GM19452 (cell line): ENCODE data around the gene MIPEP.
A peak's percentile ranks its signal among the peaks of the same experiment; 100 is the strongest.
"Not testable (repeated sequence)": the region's sequence is repeated elsewhere in the genome, so short reads cannot be mapped to it uniquely, and the experiment has no call there.

Experiments
- ATAC-seq: cut with Tn5 transposase; IDR thresholded peaks from one replicate; pipeline ENCODE4 v1.9.1; 2021; ENCODE audit not compliant: unreplicated experiment

Gene MIPEP

DNA sequence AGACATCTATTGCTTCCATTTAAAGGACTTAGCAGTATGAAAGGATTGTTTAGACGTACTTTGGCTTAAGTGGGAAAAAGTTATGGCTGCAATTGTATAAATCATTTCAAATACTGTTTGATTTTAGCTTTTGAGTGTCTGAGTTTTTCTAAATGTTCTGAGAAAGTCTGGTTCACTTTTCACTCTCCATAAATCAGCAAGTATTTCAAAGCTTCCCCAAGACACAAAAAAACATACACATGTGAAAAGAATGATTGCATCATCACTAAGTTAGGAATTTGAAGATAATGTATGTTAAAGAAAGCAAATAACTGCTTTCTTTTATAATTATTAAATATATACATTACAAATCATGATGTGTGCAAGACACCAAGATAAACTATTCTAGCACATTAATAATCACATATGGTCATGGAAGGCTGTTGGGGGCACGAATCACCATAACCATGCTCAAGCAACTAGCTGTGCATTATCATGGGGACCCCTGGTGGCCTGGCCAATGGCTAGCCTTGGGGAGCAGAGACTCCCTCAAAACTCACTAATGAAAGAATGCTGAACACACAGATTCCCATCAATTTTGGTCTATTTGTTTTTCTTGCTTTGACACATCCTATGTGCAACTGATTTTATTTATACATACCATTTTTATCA lies 111.1 kb downstream of the MIPEP start:
- no peak for ATAC-seq

DNA sequence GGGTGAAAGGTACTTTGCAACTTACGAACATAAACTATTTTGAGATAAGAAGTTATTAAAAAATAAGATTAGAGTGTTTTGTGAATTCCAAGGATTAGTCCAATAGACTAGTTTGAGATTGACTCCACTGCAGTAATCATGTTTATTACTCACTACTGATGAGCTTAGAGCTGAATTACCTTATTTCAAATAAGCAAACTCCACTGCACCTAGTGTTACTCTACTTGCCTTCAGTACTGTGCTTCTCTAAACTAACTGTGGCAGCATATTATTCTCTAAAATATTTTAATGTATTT lies 111.7 kb downstream of the MIPEP start:
- ATAC-seq, result peak; percentile 20

DNA sequence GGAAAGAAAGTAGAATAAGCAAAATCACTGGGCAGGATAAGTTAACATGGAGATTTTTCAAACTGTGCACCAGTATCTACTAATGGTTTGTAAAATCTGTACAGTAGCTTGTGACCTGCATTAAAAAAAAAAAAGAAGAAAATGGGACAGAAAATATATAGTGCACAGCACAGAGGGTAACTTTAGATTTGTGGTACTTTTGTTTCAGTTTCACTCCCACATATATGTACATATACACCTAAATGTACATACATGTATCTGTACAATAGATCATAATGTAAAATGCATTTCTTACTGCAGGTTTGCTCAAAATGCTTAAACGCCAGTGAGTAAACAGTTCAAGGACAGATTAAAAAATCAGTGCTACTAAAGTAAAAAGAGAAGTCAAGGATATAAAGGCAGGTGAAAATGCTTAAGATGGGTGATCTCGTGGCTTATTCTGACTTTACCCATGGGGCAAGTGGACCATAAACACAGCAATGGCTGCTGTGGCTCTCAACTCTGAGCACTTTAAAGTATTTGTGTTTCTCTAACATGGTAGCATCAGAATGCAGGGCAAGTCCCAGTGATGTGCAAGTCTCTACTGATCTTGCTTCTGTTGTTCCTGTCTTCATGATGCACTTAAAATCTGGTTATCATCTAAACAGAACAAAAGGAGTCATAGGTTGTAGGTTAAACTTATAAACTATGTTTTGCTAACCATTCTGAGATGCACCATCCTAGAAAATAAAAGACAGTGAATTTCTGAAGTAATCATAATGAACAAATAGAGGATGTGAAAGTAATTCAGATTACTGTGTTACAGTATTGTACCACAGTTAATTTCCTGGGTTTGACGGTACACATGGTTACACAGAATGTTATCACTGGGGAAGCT lies 112.3 kb downstream of the MIPEP start:
- peak; percentile 93 for ATAC-seq

DNA sequence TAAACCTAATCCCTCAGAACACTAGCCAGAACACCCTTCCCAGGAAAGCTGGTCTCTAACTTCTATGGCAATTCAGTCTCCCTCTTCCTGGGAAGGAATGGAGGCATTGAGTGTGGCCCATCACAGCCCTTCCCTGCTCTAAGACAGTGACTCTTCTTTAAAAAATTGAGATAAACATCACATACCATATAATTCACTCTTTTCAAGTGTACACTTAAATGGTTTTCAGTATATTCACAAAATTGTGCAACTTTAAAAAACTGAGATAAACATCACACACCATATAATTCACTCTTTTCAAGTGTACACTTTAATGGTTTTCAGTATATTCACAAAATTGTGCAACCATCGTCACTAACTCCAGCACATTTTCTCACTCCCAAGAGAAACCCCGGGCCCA lies 116.5 kb downstream of the MIPEP start:
- ATAC-seq, result no peak

DNA sequence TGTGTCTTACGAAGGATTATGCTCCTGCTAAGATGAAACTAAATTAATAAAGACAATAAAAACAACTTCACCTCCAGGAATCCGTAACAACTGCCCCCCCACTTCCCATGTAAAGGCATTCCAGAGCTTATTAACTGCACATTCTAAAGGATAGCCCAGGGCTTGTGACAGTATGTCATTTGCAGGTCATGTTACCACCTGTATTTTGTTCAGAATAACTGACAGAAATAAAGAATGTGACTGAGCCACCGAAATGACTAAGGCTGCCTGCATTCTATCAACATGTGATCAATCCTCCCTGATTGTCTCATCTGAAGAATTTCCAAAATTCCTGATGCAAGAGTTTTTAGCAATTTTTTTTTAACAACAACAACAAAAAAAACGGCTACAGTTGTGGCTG lies 117.2 kb downstream of the MIPEP start:
- ATAC-seq, result peak; percentile 7

DNA sequence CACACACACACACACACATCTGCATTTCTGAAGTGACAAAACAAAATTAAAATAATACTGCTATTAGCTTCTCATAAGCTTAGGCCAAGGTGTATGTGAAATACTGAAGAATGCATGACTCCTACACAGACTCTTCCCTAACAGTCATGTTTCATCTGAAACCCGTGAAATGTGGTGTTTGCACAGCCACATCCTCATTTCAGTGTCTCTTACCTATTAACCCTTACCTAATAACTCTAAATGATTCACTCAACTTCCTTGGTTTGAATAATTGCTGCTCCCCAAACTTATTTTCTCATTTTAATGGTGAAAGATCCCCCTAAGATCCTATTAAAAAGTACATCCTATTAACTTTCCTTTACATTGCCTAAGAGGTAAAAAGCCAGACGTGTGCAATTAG lies 117.6 kb downstream of the MIPEP start:
- peak; percentile 97 for ATAC-seq

DNA sequence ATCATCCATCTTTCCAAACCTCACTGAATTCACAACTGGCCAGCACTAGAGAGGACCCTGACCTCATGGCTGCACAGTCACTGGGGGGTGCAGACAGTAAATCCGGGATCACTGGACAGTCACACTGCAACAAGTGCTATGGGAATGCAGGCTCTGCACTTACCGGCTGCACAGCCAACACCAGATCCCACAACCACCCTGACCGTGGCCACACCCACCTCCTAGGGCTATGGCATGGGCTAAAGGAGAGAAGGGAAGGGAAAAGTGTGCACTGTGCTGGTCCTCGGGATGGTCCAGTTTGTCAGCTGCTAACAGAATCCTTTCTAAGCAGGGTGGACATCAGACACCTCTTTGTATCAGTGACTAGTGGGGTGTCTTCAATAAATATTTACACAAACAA lies 118.2 kb downstream of the MIPEP start:
- no peak for ATAC-seq

DNA sequence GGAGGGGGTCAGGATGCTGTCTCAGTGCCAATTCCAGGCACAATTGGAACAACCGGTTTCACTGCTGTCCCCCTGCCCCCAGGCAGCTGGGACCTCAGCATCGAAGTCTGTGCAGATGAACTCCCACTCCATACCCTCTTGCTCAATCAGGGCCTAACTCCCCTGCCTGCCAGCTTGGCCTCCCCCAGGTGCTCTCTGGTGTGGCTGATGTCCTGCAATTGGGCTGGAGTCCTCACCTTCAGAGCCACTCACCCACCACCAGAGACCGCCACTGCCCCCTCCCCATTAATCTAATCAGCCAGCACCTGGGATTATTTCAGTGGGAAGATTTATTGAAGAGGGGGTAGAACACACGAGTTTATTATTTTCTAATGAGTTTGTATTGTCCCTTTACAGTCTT lies 118.8 kb downstream of the MIPEP start:
- ATAC-seq, result no peak

DNA sequence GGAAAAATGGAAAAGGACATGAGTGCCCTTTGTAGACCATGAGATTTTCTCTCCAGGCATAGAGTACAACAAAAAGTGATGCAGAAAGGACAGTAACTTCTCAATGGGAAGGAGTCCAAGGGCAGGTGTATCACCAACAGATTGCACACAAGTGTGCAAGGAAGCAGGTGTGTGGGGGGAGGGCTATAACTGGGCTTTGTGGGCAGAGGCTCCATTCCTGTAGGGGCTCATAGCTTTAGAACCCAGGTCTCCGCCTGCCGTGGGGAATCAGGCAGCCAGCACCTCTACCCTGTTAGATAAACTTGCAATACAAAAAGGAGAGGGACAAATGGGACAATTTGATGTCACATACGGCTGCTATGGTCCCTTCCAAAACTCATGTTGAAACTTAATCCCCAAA lies 119.8 kb downstream of the MIPEP start:
- no peak for ATAC-seq

DNA sequence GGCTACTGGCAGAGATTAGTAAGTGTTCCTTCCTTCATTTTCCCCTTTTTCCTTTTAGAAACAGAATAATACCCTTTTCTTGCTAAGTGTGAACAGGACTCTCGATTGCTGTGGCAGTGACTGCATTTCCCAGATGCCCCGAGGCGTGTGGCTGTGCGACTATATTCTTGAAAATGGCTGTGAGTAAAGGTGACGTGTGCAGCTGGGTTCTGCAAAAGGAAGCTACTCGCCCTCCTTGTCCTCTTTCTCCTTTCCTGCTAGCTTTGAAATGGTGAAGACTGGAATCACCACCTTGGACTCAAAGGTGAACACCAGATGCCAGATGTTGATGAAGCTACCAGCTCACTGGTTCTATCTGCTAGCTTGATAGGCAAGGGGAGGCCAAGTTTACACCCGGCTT lies 121.4 kb downstream of the MIPEP start:
- no peak for ATAC-seq

DNA sequence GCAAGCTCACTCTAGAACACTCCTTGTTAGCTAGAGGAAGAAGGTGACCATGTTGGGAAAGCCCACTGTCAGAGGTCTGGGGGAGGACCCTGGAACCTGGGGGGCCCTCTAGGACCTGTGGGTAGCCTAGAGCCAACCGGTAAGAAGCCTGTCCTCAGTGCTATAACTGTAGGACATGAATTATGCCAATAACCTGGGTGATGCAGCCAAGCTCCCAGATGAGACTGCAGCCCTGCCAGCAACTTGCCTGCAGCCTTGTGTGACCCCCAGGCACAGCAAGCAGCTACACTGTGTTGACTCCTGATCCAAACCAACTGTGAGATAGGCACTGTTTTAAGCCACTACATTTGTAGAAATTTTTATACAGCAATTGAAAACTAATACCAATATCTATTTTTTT lies 122.3 kb downstream of the MIPEP start:
- no peak for ATAC-seq

DNA sequence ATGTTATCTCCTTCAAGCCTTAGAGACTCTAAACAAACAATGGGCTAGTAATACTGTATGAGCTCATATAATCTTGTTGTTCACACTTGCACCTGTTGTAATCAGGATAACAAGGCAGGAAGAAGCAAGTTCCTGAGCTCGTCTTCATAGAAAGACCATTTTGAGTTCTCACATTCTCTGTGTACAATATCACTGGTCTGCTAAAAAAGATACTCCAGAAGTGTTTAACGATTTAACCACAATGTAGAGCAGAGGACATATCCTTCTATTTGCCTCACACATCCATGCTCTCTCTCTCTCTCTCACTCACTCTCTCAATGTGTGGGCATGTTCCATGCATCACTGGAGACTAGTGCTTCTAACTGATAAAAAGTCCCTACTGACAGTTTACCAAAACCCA lies 122.9 kb downstream of the MIPEP start:
- no peak for ATAC-seq

DNA sequence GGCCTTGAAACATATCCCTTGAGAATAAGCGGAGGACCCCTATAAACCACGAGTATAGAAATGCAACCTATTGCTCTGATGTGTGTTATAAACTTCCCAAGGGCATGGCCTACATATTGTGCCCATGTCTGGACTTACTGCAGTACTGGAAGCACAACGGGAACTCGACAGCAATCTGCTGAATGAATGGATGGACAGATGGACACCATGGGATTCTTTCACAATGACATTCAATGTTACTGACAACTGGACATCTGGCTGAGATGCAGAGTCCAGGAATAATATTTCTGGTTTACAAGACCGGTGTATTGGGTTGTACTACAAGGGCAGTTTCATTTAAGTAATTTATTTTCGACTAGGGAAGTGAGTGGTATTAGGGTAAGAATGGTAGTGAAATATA lies 123.7 kb downstream of the MIPEP start:
- ATAC-seq, result no peak

DNA sequence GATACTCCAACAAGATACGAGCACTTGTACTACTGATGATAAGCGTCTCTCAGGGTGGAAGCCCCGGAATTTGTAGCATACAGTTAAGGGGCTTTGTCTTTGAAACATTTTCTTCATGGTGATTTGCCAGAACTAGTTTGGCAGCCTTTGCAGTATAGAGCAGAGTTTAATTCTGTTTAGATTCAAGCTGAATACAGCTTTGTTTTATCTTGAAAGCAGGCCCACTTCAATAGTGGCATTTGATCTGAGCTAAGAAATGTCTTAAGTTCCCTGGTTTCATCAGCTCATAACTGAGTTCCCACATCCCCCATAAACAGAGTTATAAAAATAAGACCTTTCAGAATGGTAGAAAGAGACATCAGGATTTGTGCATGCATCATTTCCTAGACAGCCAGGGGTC lies 125.9 kb downstream of the MIPEP start:
- no peak for ATAC-seq

DNA sequence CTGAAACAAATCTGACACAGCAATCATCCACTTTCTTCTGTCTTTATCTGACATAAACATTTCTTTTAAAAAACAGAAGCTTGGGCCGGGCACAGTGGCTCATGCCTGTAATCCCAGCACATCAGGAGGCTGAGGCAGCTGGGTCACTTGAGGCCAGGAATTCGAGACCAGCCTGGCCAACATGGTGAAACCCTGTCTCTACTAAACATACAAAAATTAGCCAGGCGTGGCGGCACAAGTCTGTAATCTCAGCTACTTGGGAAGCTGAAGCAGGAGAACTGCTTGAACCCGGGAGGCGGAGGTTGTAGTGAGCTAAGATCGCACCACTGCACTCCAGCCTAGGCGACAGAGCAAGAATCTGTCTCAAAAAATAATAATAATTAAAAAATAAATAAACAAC lies 127.4 kb downstream of the MIPEP start:
- ATAC-seq, result not testable (repeated sequence)

DNA sequence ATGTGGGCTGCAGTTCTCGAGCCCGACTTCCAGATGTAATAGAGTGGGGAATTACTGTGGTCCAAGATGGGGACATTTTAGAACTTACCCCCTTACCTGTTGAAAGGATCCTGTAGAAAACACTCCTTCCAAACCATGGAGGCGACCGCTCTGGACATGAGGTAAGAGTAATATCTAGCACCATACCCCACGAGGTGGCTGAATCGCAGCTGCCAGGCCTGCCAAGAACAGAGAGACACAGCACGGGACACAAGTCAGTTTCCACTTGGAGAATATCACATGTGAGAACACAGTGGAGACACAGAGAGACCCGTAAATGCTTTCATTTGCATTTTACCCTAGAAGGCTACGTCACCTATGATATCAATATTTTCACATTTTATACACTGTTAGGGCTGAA lies 129.2 kb downstream of the MIPEP start:
- no peak for ATAC-seq

DNA sequence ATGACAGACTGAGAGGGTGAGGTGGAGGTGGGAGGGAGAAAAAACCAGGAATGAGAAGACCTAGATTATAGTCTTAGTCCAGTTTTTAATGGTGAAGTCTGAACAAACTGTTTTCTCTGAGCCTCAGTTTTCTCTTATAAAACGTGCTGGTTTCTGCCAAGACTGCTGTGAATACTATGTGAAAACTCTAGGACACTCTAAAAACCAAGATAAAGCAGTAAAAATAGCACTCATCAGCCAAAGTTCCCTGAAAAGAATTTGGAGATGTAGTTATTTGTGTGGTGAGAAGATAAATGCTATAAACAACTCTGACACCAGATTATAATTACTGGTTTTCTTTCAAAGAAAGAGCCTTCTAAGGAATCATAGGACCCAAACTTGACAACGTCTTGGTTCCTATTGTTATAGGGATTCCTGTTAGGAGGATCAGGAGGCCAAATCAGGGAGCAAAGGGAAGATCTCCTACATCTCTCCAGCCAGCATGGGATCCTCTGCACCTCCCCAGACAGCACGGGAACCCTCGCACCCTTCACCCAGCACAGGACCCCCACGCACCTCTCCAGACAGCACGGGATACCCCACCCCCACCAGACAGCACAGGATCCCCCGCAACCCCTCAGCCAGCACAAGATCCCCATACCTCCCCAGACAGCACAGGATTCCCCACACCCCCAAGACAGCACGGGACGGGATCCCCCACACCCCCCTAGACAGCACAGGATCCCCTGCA lies 130.2 kb downstream of the MIPEP start:
- ATAC-seq, result no peak

DNA sequence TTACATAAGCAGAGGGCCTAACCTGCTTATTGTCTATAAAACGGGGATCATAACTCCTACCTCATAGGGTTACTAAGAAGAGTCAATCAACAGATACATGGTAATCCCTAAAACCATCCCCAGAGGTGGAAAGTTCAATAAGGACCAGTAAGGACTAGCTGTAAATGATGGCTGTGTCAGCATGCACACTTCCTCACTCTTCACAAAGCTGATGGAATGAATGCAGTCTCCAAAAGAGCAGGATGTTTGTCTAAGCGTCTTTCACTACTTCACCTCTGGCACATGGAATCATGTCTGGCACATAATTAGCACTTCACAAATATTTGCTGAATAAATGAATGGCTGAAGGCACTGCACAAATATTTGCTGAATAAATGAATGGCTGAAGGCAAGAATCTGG lies 134.2 kb downstream of the MIPEP start:
- ATAC-seq, result no peak

DNA sequence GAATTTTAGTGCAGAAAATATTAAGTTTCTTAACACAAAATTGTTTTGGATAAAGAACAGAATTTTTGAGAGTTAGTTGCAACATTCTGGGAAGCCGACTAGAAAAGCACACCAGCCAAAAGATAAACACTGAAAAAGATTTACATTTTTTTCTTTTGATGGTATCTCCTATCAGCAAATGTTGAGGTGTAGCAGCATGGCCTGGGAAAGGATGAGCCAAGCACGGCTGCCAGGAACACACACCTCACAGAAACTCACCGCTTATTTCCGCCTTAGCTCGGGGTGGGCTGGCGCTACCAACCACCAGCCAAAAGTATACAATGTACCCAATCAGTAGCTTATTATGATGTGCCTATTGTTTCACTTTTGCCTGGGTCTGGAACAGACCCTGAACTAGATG lies 134.7 kb downstream of the MIPEP start:
- no peak for ATAC-seq

DNA sequence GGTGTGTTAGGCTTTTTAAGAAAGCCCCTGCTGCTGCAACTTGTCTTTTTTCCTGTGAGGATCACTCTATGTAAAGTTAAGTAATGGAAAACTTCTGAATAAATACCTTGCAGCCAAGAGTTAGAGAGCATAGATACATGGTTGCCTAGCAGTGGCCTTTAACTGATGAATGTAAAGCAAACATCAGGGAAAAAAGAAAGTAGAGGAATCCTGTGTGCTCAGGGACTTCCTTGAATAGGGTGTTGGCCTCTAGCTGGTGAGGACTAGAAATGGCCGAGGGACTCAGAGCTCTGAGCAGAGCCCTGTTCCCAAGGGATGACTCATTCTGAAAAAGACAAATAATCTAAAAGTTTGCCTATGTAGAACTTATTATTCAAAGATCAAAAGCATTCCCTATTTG lies 135.7 kb downstream of the MIPEP start:
- ATAC-seq, result no peak

DNA sequence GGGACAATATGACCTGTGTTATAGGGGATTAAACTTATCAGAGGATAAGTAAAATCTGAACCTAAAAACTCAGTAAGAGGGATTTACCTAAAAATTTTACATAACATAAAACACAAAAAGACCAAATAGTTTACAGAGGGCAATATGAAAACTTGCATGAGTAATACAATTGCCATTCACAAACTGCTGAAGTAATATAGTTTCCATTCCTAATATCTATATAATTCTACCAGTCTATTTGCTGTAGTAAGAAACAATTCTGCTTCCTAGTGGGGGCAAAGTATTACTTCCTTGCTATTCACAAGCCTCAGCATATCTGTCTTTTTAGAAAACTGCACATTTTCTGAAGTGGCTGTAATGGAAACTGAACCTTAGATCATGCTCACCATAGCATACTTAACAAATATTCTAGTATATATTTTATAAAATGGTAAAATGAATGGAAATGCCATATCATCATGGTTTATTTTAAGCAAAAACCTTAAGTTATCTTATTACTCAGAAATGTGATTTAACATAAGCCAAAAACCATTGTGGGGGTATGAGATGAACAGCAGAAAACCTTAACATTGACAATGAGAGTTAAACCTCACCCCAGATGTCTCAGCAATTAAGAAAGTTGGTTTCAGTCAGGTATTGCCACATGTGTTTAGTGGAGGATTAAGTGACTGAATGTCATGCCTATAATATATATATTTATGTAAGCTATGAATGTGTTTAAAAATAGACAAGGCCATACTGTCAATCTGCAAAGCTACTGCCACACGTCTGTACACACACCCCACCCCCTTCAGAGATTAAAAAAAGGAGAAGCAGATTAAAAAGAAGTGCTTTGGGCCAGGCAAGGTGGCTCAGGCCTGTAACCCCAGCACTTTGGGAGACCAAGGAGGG lies 136.8 kb downstream of the MIPEP start:
- peak; percentile 65 for ATAC-seq
